DMS153 treated with DMSO at 0.1 percent for 48 hours (cell line): ENCODE data around the gene POLA2.
"Not testable (repeated sequence)": the region's sequence is repeated elsewhere in the genome, so short reads cannot be mapped to it uniquely, and the experiment has no call there.

Source experiments
- DNase-seq: peaks from one replicate; lab custom pipeline; 2025; ENCODE audit not compliant: unreplicated experiment; lab: John Stamatoyannopoulos, UW

POLA2 gene

GRCh38 chr11:65261591-65262380 is at the start of gene POLA2:
Gene POLA2, plus strand, starts transcription at chr11:65261962. Its CDS starts 331 bp downstream, at chr11:65262293.
- peak; percentile 93 for DNase-seq

GRCh38 chr11:65212226-65212801 is 49.4 kb upstream of the POLA2 start:
- no peak for DNase-seq

GRCh38 chr11:65213322-65214211 is 48.2 kb upstream of the POLA2 start:
- no peak for DNase-seq

GRCh38 chr11:65214212-65214845 is 47.4 kb upstream of the POLA2 start:
- DNase-seq = no peak

- no peak for DNase-seq
Observed at GRCh38 chr11:65215441-65216076, 46.2 kb upstream of the POLA2 start.

- no peak for DNase-seq
Observed at GRCh38 chr11:65216830-65217229, 44.9 kb upstream of the POLA2 start.

GRCh38 chr11:65217441-65218423 is 44.0 kb upstream of the POLA2 start:
- no peak for DNase-seq

GRCh38 chr11:65218446-65218845 is 43.3 kb upstream of the POLA2 start:
- no peak for DNase-seq

GRCh38 chr11:65219930-65220213 is 41.9 kb upstream of the POLA2 start:
- DNase-seq = no peak

- DNase-seq = no peak
Observed at GRCh38 chr11:65221026-65221425, 40.7 kb upstream of the POLA2 start.

- DNase-seq = no peak
Observed at GRCh38 chr11:65223011-65223410, 38.8 kb upstream of the POLA2 start.

- no peak for DNase-seq
Observed at GRCh38 chr11:65224930-65225278, 36.9 kb upstream of the POLA2 start.

GRCh38 chr11:65225279-65226102 is 36.3 kb upstream of the POLA2 start:
- no peak for DNase-seq

- DNase-seq = no peak
Observed at GRCh38 chr11:65226103-65226442, 35.7 kb upstream of the POLA2 start.

GRCh38 chr11:65227879-65228278 is 33.9 kb upstream of the POLA2 start:
- no peak for DNase-seq

- DNase-seq = no peak
Observed at GRCh38 chr11:65236194-65237059, 25.3 kb upstream of the POLA2 start.

GRCh38 chr11:65238302-65238701 is 23.5 kb upstream of the POLA2 start:
- DNase-seq = not testable (repeated sequence)

- no peak for DNase-seq
Observed at GRCh38 chr11:65241134-65241533, 20.6 kb upstream of the POLA2 start.
